CMK (cell line): ENCODE data around the gene MRGPRF.

Experiments
- DNase-seq: peaks from one replicate; pipeline ENCODE4 v3.0.0-alpha.2; 2010; ENCODE audit warnings: low read depth

The MRGPRF gene

GRCh38 chr11:68963779-68964178, 49.3 kb downstream of the MRGPRF start:
- no peak for DNase-seq

- no peak for DNase-seq
Observed at GRCh38 chr11:68962527-68963250, 50.4 kb downstream of the MRGPRF start.

DNA sequence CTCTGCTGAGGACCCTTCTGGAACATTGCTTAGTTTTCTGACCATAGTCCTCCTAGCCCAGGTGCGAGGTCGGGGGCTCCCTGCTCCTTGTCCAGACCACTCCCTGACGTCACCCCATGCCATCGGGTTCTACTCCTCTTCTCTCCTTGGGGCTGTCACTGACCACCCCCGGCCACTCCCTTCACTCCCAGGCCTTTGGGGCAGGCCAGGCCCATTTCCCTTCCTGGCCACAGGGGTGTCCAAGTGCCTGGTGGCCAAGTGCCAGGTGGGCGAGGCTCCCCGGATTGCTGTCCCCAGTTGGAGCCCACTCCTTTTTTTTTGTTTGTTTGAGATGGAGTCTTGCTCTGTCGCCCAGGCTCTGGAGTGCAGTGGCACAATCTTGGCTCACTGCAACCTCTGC, 51.8 kb downstream of the MRGPRF start:
- no peak for DNase-seq

DNA sequence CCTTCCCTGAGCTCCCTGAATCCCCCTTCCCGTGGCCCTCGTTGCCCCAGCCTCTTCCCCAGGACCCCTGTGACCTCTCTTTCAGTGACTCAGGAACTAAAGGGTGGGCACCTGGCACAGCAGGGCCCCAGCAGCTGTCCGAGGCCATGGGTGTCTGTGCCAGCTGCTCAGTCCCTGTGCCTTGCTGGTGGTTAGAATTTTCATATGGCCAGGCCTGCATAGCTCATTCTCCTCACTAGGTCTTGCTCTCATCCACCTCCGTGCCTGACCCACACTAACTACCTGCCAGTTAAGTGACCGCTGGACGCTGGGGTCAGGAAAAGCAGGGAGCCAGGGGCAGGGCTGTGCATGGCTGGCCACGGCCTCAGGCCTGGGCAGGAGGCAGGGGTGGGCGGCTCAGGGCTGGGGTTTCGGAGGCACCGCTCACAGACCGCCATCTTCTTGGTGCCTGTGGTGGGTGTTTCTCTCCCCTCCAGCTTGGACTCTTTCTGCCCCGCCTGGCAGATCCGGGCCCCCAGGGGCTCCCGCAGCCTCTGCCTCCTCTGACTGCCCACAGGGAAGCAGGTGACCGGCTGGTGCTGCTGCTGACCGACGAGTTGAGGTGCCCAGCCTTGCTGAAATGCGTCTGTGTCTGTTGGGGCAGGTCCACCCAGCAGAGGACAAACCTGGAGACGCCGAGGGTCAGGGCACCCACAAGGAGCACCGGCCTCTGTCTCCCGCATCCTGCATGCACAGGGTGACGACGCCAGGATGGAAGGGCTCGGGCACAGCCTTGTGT, 52.6 kb downstream of the MRGPRF start:
- no peak for DNase-seq

DNA sequence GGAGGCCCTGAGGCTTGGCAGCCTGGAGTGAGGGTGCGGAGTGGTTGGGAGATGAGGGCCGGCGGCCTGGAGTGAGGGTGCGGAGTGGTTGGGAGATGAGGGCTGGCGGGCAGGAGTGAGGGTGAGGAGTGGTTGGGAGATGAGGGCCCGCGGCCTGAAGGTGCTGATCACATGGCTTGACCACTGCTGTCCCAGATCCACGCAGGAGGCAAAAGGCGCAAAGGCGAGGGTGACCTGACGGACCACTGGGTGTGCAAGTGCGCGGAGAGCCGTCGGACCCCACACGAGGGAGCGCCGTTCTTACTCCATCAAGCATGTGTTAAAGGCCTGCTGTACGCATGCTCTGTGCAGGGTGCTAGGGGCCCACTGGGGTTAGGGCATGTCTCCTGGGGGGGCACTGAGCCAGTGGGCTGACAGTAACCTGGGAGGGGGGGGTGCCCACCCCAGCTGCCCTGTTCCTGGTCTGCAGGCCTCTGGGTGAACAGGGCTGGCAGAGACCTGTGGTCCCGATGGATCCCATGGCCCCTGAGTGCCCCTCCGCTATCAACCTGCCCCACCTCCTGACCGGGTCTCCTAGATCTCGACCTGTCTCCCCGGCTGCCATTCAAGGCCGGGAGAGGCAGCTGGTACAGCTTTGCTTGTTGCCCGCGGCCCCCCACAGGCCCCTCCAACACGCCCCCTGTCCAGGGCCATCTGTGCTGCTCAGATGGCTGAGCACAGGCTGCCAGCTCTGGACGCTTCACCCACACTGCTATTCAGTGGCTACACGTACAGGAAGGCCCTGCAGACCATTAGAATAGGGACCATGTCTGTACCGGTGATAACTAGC, 53.4 kb downstream of the MRGPRF start:
- no peak for DNase-seq

DNA sequence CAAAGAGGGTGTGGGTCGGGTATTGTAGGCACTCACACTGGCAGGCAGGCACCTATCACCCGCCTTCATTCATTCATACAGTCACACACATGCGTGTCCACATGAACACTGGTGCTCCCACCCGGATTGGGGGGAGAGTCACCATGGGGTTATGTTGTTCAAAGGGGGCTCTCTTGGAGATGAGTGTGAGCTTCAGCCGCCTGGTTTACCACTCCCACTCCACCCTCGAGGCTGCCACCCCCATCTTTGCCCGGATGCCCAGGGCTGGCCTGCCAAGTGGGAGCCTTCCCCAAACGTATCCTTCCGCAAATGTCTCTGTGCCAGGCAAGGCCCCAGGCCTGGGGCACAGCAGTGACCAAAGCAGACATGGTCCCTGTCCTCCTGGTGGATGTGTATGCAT, 54.8 kb downstream of the MRGPRF start:
- DNase-seq: no peak

GRCh38 chr11:68956547-68957254, 56.3 kb downstream of the MRGPRF start:
- no peak for DNase-seq

DNA sequence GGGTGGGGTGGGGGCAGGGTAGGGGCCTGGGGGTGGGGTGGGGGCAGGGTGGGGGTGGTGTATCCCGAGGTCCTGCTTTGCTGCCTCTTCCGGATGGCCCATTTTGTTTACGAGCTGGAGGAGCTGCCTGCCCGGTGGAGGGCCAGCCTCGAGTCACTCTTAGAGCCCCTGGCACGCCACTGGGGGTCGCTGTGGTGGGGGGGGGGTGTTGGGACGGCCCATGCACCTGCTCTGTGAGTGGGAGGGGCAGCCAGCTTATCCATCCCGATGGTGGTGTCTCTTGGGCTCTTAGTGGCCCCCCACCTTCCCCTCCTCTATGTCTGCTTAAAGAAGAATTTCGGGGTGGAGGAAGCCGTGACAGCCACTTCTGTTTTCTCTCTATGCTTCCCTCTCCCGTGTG, 56.9 kb downstream of the MRGPRF start:
- DNase-seq: peak; percentile 32

DNA sequence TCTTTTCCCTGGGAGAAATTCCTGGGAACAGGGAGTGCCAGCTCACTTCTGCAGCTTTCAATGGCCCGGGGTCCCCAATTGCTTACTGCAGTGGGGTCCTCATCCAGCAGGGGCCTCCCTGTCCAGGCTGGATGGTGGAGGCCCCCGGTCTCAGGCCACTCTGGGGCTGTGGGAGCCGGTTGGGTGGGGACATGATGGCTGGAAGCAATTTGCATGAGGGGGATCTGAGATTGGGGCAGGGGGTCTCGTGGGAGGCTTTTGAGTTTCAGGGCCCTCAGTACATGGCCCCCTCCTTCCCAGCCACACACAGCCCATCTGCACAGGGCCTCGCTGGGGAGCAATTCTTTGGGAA, 57.5 kb downstream of the MRGPRF start:
- DNase-seq: no peak

DNA sequence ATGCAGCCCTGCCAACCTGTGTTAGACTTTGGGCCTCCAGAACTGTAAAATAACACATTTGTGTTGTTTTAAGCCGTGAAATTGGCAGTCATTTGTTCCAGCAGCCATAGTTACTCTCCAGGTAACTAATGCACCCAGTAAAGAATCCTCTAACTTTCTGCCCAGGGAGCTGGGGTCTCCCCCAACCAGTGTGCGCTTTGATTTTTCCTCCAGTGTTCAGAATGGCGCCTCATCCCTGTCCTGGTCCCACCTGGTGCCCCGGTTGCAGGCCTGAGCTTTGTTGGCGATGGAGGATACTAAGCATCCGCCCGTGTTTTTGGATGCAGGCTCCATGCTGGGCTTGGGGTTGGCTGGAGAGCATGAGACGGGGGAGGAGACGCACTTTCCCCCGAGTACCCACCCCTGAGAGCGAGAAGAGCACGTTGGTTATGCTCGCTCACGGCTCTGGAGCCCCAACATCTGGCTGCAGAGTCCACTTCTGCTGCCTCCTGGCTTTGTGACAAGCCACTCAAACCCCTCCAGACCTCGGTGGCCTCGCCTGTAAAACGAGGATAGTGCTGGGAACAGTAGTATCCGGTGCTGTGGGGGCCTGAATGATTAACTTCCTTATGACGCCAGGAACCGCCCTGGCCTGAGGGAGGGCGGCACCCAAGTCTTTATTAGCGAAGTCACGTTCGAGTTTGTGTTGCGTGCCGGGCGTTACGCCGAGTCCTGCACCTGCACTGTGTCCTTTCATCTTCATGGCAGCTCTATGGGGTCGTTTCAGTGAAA, 58.0 kb downstream of the MRGPRF start:
- DNase-seq: peak; percentile 73
